Measurements from ENCODE around the gene PRR13. TPM values are rescaled to one million over a fixed set of nuclear protein-coding genes. Genes with fewer than 3 reads are reported as not detected.

PRR13 gene
- total RNA-seq, 2 donors from 2014 or later = 109 to 145 TPM

GRCh38 chr12:53451661-53452158 is 10.2 kb downstream of the PRR13 start, which contains the start of gene PCBP2:
PCBP2 (plus strand) TSS chr12:53452102; CDS start chr12:53454801, 2,699 bp downstream.
- ATAC-seq (replicated peaks in 1 of 2) (peak; percentile 97), DNase-seq (peak; percentile 97 to 99)
- peak within 1 kb of the TSS; percentile 92 for H3K27ac Mint-ChIP-seq
- H3K27me3 Mint-ChIP-seq (ENCODE audit: low read depth) = no peaks in the 10 kb centered on the region
- peak within 1 kb of the TSS; percentile 95 to 99 for H3K4me3 Mint-ChIP-seq
- peaks cover 14 to 40% of the 10 kb centered on the region in 2 donors for H3K36me3 Mint-ChIP-seq (ENCODE audit: insufficient read depth in 2 of 2)
- H3K4me1 Mint-ChIP-seq (ENCODE audit: low read depth) = peaks cover 48% of the 10 kb centered on the region
- H3K9me3 Mint-ChIP-seq = no peaks in the 10 kb centered on the region

GRCh38 chr12:53452159-53453077 is 10.9 kb downstream of the PRR13 start:
- no peaks in the 10 kb centered on the region for H3K9me3 Mint-ChIP-seq
- ATAC-seq (replicated peaks in 1 of 2) = peak; percentile 36 to 42
- peaks cover 52% of the 10 kb centered on the region for H3K4me1 Mint-ChIP-seq (ENCODE audit: low read depth)

GRCh38 chr12:53453953-53454640 is 12.6 kb downstream of the PRR13 start:
- Mint-ChIP-seq H3K9me3 (no peaks in the 10 kb centered on the region), H3K27me3 (ENCODE audit: low read depth) (no peaks in the 10 kb centered on the region), H3K4me1 (ENCODE audit: low read depth) (peaks cover 65% of the 10 kb centered on the region), H3K4me3 (peak overlapping the region; percentile 95 to 99), H3K36me3 (ENCODE audit: insufficient read depth in 2 of 2) (peaks cover 13 to 48% of the 10 kb centered on the region in 2 donors), H3K27ac (peak overlapping the region; percentile 92)
- DNase-seq (no peak), ATAC-seq (replicated peaks in 1 of 2) (no peak)

More at GRCh38 chr12:53452159-53453077, 10.9 kb downstream of the PRR13 start:
- Mint-ChIP-seq H3K27me3 (ENCODE audit: low read depth) (no peaks in the 10 kb centered on the region), H3K4me3 (peak overlapping the region; percentile 95 to 99), H3K27ac (peak overlapping the region; percentile 92), H3K36me3 (ENCODE audit: insufficient read depth in 2 of 2) (peaks cover 16 to 43% of the 10 kb centered on the region in 2 donors)
- DNase-seq = peak; percentile 67 to 75

GRCh38 chr12:53454707-53455106 is 13.2 kb downstream of the PRR13 start:
- Mint-ChIP-seq H3K4me1 (ENCODE audit: low read depth) (peaks cover 69% of the 10 kb centered on the region), H3K27me3 (ENCODE audit: low read depth) (no peaks in the 10 kb centered on the region), H3K9me3 (no peaks in the 10 kb centered on the region), H3K4me3 (peak overlapping the region; percentile 95 to 99), H3K36me3 (ENCODE audit: insufficient read depth in 2 of 2) (peaks cover 14 to 52% of the 10 kb centered on the region in 2 donors), H3K27ac (peak overlapping the region; percentile 92)
- DNase-seq = no peak
- ATAC-seq (replicated peaks in 1 of 2) = no peak

- H3K4me3 Mint-ChIP-seq = no peak overlapping the region
- ATAC-seq (replicated peaks in 1 of 2) (no peak), DNase-seq (no peak)
- H3K27me3 Mint-ChIP-seq (ENCODE audit: low read depth) = no peaks in the 10 kb centered on the region
- H3K36me3 Mint-ChIP-seq (ENCODE audit: insufficient read depth in 2 of 2) = peaks cover 25 to 70% of the 10 kb centered on the region in 2 donors
- H3K9me3 Mint-ChIP-seq = no peaks in the 10 kb centered on the region
- peak overlapping the region; percentile 17 for H3K27ac Mint-ChIP-seq
- H3K4me1 Mint-ChIP-seq (ENCODE audit: low read depth) = peaks cover 74% of the 10 kb centered on the region
Measured at GRCh38 chr12:53456654-53457366, 15.3 kb downstream of the PRR13 start.

- no peak for DNase-seq
- H3K27me3 Mint-ChIP-seq (ENCODE audit: low read depth) = no peaks in the 10 kb centered on the region
- H3K4me1 Mint-ChIP-seq (ENCODE audit: low read depth) = peaks cover 69% of the 10 kb centered on the region
- H3K36me3 Mint-ChIP-seq (ENCODE audit: insufficient read depth in 2 of 2) = peaks cover 26 to 78% of the 10 kb centered on the region in 2 donors
- H3K4me3 Mint-ChIP-seq = no peak overlapping the region
- H3K9me3 Mint-ChIP-seq = no peaks in the 10 kb centered on the region
- peak overlapping the region; percentile 39 for H3K27ac Mint-ChIP-seq
- ATAC-seq (replicated peaks in 1 of 2) = no peak
Measured at GRCh38 chr12:53459097-53459496, 17.6 kb downstream of the PRR13 start.

GRCh38 chr12:53461059-53461458 is 19.5 kb downstream of the PRR13 start:
- no peaks in the 10 kb centered on the region for H3K27me3 Mint-ChIP-seq (ENCODE audit: low read depth)

GRCh38 chr12:53461591-53461990 is 20.1 kb downstream of the PRR13 start:
- Mint-ChIP-seq H3K4me1 (ENCODE audit: low read depth) (peaks cover 53% of the 10 kb centered on the region), H3K9me3 (no peaks in the 10 kb centered on the region), H3K4me3 (no peak overlapping the region), H3K27me3 (ENCODE audit: low read depth) (no peaks in the 10 kb centered on the region), H3K36me3 (ENCODE audit: insufficient read depth in 2 of 2) (peaks cover 29 to 78% of the 10 kb centered on the region in 2 donors), H3K27ac (no peak overlapping the region)
- ATAC-seq (replicated peaks in 1 of 2) (no peak), DNase-seq (no peak)

More at GRCh38 chr12:53461059-53461458, 19.5 kb downstream of the PRR13 start:
- peak in 1 of 2 donors; percentile 6 for ATAC-seq (replicated peaks in 1 of 2)
- Mint-ChIP-seq H3K9me3 (no peaks in the 10 kb centered on the region), H3K36me3 (ENCODE audit: insufficient read depth in 2 of 2) (peaks cover 27 to 75% of the 10 kb centered on the region in 2 donors), H3K4me1 (ENCODE audit: low read depth) (peaks cover 57% of the 10 kb centered on the region), H3K4me3 (peak overlapping the region in 1 of 2 donors; percentile 38), H3K27ac (peak overlapping the region; percentile 87)
- DNase-seq = no peak

GRCh38 chr12:53462935-53463334 is 21.4 kb downstream of the PRR13 start:
- ATAC-seq (replicated peaks in 1 of 2) (no peak), DNase-seq (no peak)
- Mint-ChIP-seq H3K4me1 (ENCODE audit: low read depth) (peaks cover 52% of the 10 kb centered on the region), H3K9me3 (no peaks in the 10 kb centered on the region), H3K36me3 (ENCODE audit: insufficient read depth in 2 of 2) (peaks cover 33 to 85% of the 10 kb centered on the region in 2 donors), H3K27me3 (ENCODE audit: low read depth) (no peaks in the 10 kb centered on the region), H3K27ac (peak overlapping the region; percentile 66), H3K4me3 (no peak overlapping the region)

GRCh38 chr12:53463802-53464560 is 22.4 kb downstream of the PRR13 start:
- Mint-ChIP-seq H3K27ac (peak overlapping the region; percentile 66), H3K4me1 (ENCODE audit: low read depth) (peaks cover 51% of the 10 kb centered on the region), H3K27me3 (ENCODE audit: low read depth) (no peaks in the 10 kb centered on the region), H3K36me3 (ENCODE audit: insufficient read depth in 2 of 2) (peaks cover 36 to 79% of the 10 kb centered on the region in 2 donors), H3K9me3 (no peaks in the 10 kb centered on the region), H3K4me3 (no peak overlapping the region)
- no peak for DNase-seq
- ATAC-seq (replicated peaks in 1 of 2) = peak; percentile 4 to 21

GRCh38 chr12:53464685-53465418 is 23.3 kb downstream of the PRR13 start:
- Mint-ChIP-seq H3K4me1 (ENCODE audit: low read depth) (peaks cover 44% of the 10 kb centered on the region), H3K36me3 (ENCODE audit: insufficient read depth in 2 of 2) (peaks cover 34 to 73% of the 10 kb centered on the region in 2 donors), H3K27me3 (ENCODE audit: low read depth) (no peaks in the 10 kb centered on the region), H3K9me3 (no peaks in the 10 kb centered on the region), H3K4me3 (no peak overlapping the region), H3K27ac (peak overlapping the region; percentile 57)
- DNase-seq (no peak), ATAC-seq (replicated peaks in 1 of 2) (peak in 1 of 2 donors; percentile 21)
